Caco-2 (cell line): Measurements from ENCODE around the gene CEP250. TPM values are rescaled to one million over a fixed set of nuclear protein-coding genes. Genes with fewer than 3 reads are reported as not detected.

Experiments
- BruUV-seq: library from RNA; stranded (reverse); fragments of 400-500 nt; replicated peaks from 2 replicates; lab custom pipeline; 2021; lab: Mats Ljungman, UMichigan
- CTCF ChIA-PET: fragments of 300-600 bp; sonication (Branson Sonifier 250); formaldehyde crosslinking; loops from one replicate; lab custom pipeline; 2022; ENCODE audit warnings: antibody characterized with exemption; lab: Charles Lee
- POLR2A ChIA-PET: fragments of 300-600 bp; sonication (Branson Sonifier 250); formaldehyde crosslinking; loops from one replicate; lab custom pipeline; 2022; ENCODE audit warnings: antibody characterized with exemption; lab: Charles Lee
- DNase-seq, 2 experiments: peaks; one replicate each; pipeline versions ENCODE4 v3.0.0 to v3.0.0-alpha.2; 2020 to 2022
- H3K27me3 ChIP-seq: replicated peaks from 2 replicates; pipeline ENCODE4 v1.6.0; 2011; ENCODE audit warnings: low read length; ENCODE audit not compliant: control insufficient read depth, insufficient read depth
- H3K36me3 ChIP-seq: 2 replicates; pipeline ENCODE4 v1.5.1; 2011; ENCODE audit warnings: low read length; ENCODE audit not compliant: control insufficient read depth, insufficient read depth
- H3K4me1 ChIP-seq: fragments of 250-450 bp; sonication (Bioruptor Pico); 2 replicates; pipeline ENCODE4 v1.5.1; 2020; ENCODE audit warnings: mild to moderate bottlenecking
- H3K4me3 ChIP-seq: 2 replicates; pipeline ENCODE4 v1.5.1; 2011; ENCODE audit warnings: low read depth, mild to moderate bottlenecking, control low read depth, low read length
- H3K9me3 ChIP-seq: fragments of 250-450 bp; sonication (Bioruptor Pico); 2 replicates; pipeline ENCODE4 v1.5.1; 2020; ENCODE audit warnings: mild to moderate bottlenecking, moderate library complexity
- H3K27ac Mint-ChIP-seq: one replicate; pipeline ENCODE4 v1.8.0; 2022; ENCODE audit warnings: mixed read lengths; ENCODE audit not compliant: unreplicated experiment
- H3K27me3 Mint-ChIP-seq: one replicate; pipeline ENCODE4 v1.8.0; 2022; ENCODE audit warnings: mixed read lengths; ENCODE audit not compliant: insufficient read depth, unreplicated experiment
- H3K36me3 Mint-ChIP-seq: one replicate; pipeline ENCODE4 v1.8.0; 2022; ENCODE audit warnings: mild to moderate bottlenecking, mixed read lengths; ENCODE audit not compliant: insufficient read depth, unreplicated experiment
- H3K4me1 Mint-ChIP-seq: one replicate; pipeline ENCODE4 v1.8.0; 2022; ENCODE audit warnings: low read depth, mixed read lengths; ENCODE audit not compliant: unreplicated experiment
- H3K4me3 Mint-ChIP-seq: one replicate; pipeline ENCODE4 v1.8.0; 2022; ENCODE audit warnings: mild to moderate bottlenecking, moderate library complexity, mixed read lengths; ENCODE audit not compliant: unreplicated experiment
- H3K9me3 Mint-ChIP-seq: one replicate; pipeline ENCODE4 v1.8.0; 2022; ENCODE audit warnings: mixed read lengths; ENCODE audit not compliant: unreplicated experiment
- CTCF ChIP-seq, 2 experiments: fragments of 200-600 bp in 1 of 2; IDR thresholded peaks; 1 replicate in 1 of 2; 2 replicates in 1 of 2; pipeline versions ENCODE4 v1.5.1 to v1.8.0; 2011 to 2022; ENCODE audit warnings: antibody characterized with exemption in 1 of 2, control low read depth in 1 of 2, inconsistent platforms in 1 of 2, low read depth in 1 of 2, low read length in 1 of 2, mild to moderate bottlenecking in 1 of 2, moderate library complexity in 1 of 2; ENCODE audit not compliant: insufficient read depth in 1 of 2, severe bottlenecking in 1 of 2, unreplicated experiment in 1 of 2
- intact Hi-C: fragments of 100-400 bp; cut with micrococcal nuclease; formaldehyde crosslinking; loops from one replicate; pipeline ENCODE4 v1.10.0; 2022; ENCODE audit not compliant: unreplicated experiment
- total RNA-seq: library from RNA; stranded (reverse); gene quantifications from 2 replicates; pipeline ENCODE4 v1.2.3, GENCODE V29; 2022

CEP250 gene
- total RNA-seq, 1 experiment from 2014 or later = 137 TPM

GRCh38 chr20:35478804-35479472, 23.5 kb downstream of the CEP250 start:
- Histone ChIP-seq H3K4me3 (no peak overlapping the region), H3K4me1 (0 out of 2 replicates have a peak, but pooled peaks cover 4% of the 10 kb centered on the region), H3K36me3 (peaks cover 14% of the 10 kb centered on the region), H3K27me3 (no peaks in the 10 kb centered on the region), H3K9me3 (peaks cover 6% of the 10 kb centered on the region)
- POLR2A ChIA-PET = interaction anchor here (0.6 kb wide), 1 partner anchor 194 kb away, joined by 16 read pairs; the partner anchor contains the start of gene EIF6
- H3K4me3 Mint-ChIP-seq = no peak overlapping the region
- no peaks in the 10 kb centered on the region for H3K27me3 Mint-ChIP-seq
- CTCF ChIA-PET = interaction anchor here (0.6 to 1.7 kb wide), 7 partner anchors 11 to 264 kb away, joined by 3 to 4 read pairs (median 3); partner anchors contain the start of gene RBM39
- BruUV-seq = no TSS peak
- peak; percentile 20 to 33 for TF ChIP-seq CTCF (IDR thresholded peaks at IDR 0.05; ENCODE audit: insufficient read depth in 1 of 2, low read depth in 1 of 2, low read length in 1 of 2, severe bottlenecking in 1 of 2, unreplicated experiment in 1 of 2)
- H3K27ac Mint-ChIP-seq = no peak overlapping the region
- H3K4me1 Mint-ChIP-seq = peaks cover 6% of the 10 kb centered on the region
- DNase-seq = peak; percentile 37 to 60
- intact Hi-C loops = no loop called here
- H3K36me3 Mint-ChIP-seq = peaks cover 43% of the 10 kb centered on the region
- H3K9me3 Mint-ChIP-seq = peaks cover 9% of the 10 kb centered on the region

DNA sequence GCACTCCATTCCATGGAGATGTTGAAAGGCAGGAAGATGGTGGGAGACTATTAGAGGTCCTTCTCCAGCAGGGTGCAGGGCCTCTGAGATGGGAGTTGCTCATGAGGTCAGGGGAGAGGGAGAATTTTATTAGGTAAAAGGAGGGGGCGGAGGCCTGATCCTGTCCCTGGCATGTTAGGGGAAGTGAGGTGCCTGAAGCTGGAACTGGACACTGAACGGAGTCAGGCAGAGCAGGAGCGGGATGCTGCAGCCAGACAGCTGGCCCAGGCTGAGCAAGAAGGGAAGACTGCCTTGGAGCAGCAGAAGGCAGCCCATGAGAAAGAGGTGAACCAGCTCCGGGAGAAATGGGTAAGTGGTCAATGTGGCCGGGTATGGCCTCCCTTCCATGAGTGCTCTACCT, 24.4 kb downstream of the CEP250 start:
- no peaks in the 10 kb centered on the region for H3K27me3 ChIP-seq
- H3K4me3 ChIP-seq = no peak overlapping the region
- peaks cover 18% of the 10 kb centered on the region for H3K9me3 Mint-ChIP-seq
- H3K27me3 Mint-ChIP-seq = no peaks in the 10 kb centered on the region
- peaks cover 52% of the 10 kb centered on the region for H3K36me3 Mint-ChIP-seq
- TF ChIP-seq CTCF (IDR thresholded peaks at IDR 0.05; ENCODE audit: insufficient read depth in 1 of 2, low read depth in 1 of 2, low read length in 1 of 2, severe bottlenecking in 1 of 2, unreplicated experiment in 1 of 2) = no peak
- H3K4me1 ChIP-seq = no peaks in the 10 kb centered on the region
- H3K36me3 ChIP-seq = peaks cover 16% of the 10 kb centered on the region
- ChIA-PET POLR2A (interaction anchor here (0.6 kb wide), 1 partner anchor 136 kb away, joined by 3 read pairs; the partner anchor contains the start of gene SPAG4), CTCF (interaction anchor here (1.7 kb wide), 1 partner anchor 263 kb away, joined by 4 read pairs; the partner anchor contains the start of gene RBM39)
- intact Hi-C loops = no loop called here
- DNase-seq = peak in 1 of 2 experiments; percentile 46
- no peak overlapping the region for H3K4me3 Mint-ChIP-seq
- H3K9me3 ChIP-seq = peaks cover 11% of the 10 kb centered on the region
- no TSS peak for BruUV-seq
- H3K4me1 Mint-ChIP-seq = peaks cover 6% of the 10 kb centered on the region
- H3K27ac Mint-ChIP-seq = no peak overlapping the region

DNA sequence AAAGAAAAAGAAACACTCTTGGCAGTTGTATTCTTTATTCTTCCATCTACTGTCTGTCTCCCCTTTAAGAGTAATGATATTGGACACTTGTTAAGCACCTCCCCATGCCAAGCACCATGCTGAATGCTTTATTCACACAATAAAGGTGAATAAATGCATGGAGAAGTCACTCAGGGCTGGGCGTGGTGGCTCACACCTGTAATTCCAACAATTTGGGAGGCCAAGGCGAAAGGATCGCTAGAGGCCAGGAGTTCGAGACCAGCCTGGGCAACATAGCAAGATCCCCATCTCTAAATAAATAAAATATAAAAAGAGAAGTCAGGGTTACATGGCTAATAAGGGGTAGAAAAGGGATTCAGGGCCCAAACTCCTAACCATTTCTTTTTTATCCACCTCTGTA, 32.1 kb downstream of the CEP250 start:
- DNase-seq = no peak
- H3K4me1 ChIP-seq = no peaks in the 10 kb centered on the region
- Mint-ChIP-seq H3K4me3 (no peak overlapping the region), H3K27me3 (no peaks in the 10 kb centered on the region), H3K9me3 (peaks cover 19% of the 10 kb centered on the region), H3K36me3 (peaks cover 75% of the 10 kb centered on the region), H3K4me1 (no peaks in the 10 kb centered on the region), H3K27ac (no peak overlapping the region)
- TF ChIP-seq CTCF (IDR thresholded peaks at IDR 0.05; ENCODE audit: insufficient read depth in 1 of 2, low read depth in 1 of 2, low read length in 1 of 2, severe bottlenecking in 1 of 2, unreplicated experiment in 1 of 2) = no peak
- ChIA-PET POLR2A (interaction anchor here (0.5 kb wide), 1 partner anchor 93 kb away, joined by 10 read pairs; no protein-coding TSS in a partner anchor), CTCF (no interaction called here)
- peaks cover 17% of the 10 kb centered on the region for H3K36me3 ChIP-seq
- H3K9me3 ChIP-seq = peaks cover 11% of the 10 kb centered on the region
- no peak overlapping the region for H3K4me3 ChIP-seq
- H3K27me3 ChIP-seq = no peaks in the 10 kb centered on the region
- no TSS peak for BruUV-seq
- intact Hi-C loops = no loop called here
